HL-60 (cell line): ENCODE results near the gene TCHP.

Experiments used
- POLR2AphosphoS5 ChIP-seq: IDR thresholded peaks from 2 replicates; pipeline ENCODE4 v1.6.1; 2012; ENCODE audit warnings: low read depth
- TF ChIP-seq, protein P1 (sequence below): IDR thresholded peaks from one replicate; pipeline ENCODE4 v1.5.1; 2011; ENCODE audit warnings: low read length, control low read depth, inconsistent platforms; ENCODE audit not compliant: insufficient read depth

DNA sequence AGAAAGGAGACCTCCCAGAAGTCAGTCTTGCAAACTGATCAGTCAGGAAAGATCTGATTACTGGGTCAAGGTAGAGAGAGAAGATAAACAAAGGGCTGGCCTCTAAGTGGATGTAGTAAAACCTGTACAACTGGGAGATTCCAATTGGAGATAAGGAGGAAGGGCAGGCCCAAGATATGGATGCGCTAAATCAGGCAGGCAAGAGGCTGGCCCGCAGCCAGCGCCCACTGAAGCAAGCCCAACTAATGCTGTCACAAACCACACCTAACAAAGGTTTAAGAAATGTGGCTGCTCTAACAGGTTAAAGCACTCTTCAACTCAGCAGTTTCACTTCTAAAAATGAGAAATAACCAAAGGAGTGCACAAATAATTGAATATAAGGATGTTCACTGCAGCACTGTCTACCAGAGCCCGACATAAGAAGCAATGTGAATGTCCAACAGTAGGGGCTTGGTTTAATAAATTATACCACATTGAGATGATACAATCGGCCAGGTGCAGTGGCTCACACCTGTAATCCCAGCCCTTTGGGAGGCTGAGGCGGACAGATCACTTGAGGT lies 24.4 kb upstream of the TCHP start:
- TF ChIP-seq POLR2AphosphoS5 = no peak
- TF ChIP-seq, protein P1, sequence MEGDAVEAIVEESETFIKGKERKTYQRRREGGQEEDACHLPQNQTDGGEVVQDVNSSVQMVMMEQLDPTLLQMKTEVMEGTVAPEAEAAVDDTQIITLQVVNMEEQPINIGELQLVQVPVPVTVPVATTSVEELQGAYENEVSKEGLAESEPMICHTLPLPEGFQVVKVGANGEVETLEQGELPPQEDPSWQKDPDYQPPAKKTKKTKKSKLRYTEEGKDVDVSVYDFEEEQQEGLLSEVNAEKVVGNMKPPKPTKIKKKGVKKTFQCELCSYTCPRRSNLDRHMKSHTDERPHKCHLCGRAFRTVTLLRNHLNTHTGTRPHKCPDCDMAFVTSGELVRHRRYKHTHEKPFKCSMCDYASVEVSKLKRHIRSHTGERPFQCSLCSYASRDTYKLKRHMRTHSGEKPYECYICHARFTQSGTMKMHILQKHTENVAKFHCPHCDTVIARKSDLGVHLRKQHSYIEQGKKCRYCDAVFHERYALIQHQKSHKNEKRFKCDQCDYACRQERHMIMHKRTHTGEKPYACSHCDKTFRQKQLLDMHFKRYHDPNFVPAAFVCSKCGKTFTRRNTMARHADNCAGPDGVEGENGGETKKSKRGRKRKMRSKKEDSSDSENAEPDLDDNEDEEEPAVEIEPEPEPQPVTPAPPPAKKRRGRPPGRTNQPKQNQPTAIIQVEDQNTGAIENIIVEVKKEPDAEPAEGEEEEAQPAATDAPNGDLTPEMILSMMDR = no peak
